GM21360 (cell line): Measurements from ENCODE around the gene ADAM15.

ENCODE experiments used
- ATAC-seq: cut with Tn5 transposase; IDR thresholded peaks from one replicate; pipeline ENCODE4 v1.9.1; 2021; ENCODE audit warnings: mild to moderate bottlenecking, moderate library complexity; ENCODE audit not compliant: unreplicated experiment

ADAM15 gene

GRCh38 chr1:155012026-155012546 is 39.0 kb upstream of the ADAM15 start:
- ATAC-seq = no peak

- no peak for ATAC-seq
Measured at GRCh38 chr1:155012776-155013602, 38.1 kb upstream of the ADAM15 start.

GRCh38 chr1:155013632-155014031 is 37.5 kb upstream of the ADAM15 start:
- ATAC-seq = no peak

- ATAC-seq = no peak
Measured at GRCh38 chr1:155014709-155015508, 36.2 kb upstream of the ADAM15 start.

- ATAC-seq = no peak
Measured at GRCh38 chr1:155015527-155016230, 35.4 kb upstream of the ADAM15 start.

- no peak for ATAC-seq
Measured at GRCh38 chr1:155016231-155016831, 34.8 kb upstream of the ADAM15 start.

GRCh38 chr1:155017041-155017945 is 33.8 kb upstream of the ADAM15 start:
- peak; percentile 73 for ATAC-seq

- no peak for ATAC-seq
Measured at GRCh38 chr1:155017946-155018316, 33.2 kb upstream of the ADAM15 start.

GRCh38 chr1:155018617-155019348 is 32.3 kb upstream of the ADAM15 start:
- no peak for ATAC-seq

- no peak for ATAC-seq
Measured at GRCh38 chr1:155019377-155020245, 31.5 kb upstream of the ADAM15 start.

GRCh38 chr1:155022136-155022926 is 28.8 kb upstream of the ADAM15 start:
- ATAC-seq = no peak

GRCh38 chr1:155022927-155023236 is 28.2 kb upstream of the ADAM15 start:
- no peak for ATAC-seq

GRCh38 chr1:155023627-155024026 is 27.5 kb upstream of the ADAM15 start:
- no peak for ATAC-seq

GRCh38 chr1:155024315-155024714 is 26.8 kb upstream of the ADAM15 start:
- no peak for ATAC-seq

GRCh38 chr1:155026154-155026553 is 25.0 kb upstream of the ADAM15 start:
- no peak for ATAC-seq

GRCh38 chr1:155026588-155026987 is 24.5 kb upstream of the ADAM15 start:
- no peak for ATAC-seq

GRCh38 chr1:155029513-155030242 is 21.4 kb upstream of the ADAM15 start:
- ATAC-seq = no peak
